ENCODE data around the gene RAB34.
"Not testable (repeated sequence)": the region's sequence is repeated elsewhere in the genome, so short reads cannot be mapped to it uniquely, and the experiment has no call there.

Gene RAB34

DNA sequence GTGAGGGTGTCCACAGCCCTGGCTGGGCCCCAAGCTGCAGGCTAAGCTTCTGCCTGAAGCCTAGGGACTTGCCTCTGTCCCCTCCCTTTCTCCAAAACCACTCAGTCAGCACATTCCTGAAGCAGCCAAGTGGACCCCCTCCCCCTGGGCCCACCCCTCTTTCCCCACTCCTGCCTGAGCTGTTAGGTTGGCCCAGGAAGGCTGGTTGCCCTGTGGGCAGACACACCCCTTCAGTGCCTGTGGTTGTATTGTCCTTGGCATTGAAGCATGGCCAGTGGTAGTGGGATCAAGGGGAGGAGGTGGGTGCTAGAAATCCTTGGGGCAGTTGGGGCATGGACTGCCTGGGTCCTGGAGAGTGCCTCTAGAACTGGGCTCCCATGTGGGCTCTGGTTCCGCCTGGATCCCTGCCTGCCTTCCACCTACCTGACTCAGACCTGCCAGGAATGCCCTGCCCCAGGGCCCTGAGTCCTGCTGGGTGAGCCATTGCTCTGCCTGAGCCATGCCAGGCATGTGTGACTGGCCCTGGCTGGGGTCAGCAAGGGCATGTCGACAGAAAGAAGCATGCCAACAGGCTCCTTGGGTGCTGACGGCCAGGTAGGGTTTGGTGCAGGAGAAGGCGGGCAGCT is 28.2 kb upstream of the RAB34 start:
- no peak for DNase-seq

DNA sequence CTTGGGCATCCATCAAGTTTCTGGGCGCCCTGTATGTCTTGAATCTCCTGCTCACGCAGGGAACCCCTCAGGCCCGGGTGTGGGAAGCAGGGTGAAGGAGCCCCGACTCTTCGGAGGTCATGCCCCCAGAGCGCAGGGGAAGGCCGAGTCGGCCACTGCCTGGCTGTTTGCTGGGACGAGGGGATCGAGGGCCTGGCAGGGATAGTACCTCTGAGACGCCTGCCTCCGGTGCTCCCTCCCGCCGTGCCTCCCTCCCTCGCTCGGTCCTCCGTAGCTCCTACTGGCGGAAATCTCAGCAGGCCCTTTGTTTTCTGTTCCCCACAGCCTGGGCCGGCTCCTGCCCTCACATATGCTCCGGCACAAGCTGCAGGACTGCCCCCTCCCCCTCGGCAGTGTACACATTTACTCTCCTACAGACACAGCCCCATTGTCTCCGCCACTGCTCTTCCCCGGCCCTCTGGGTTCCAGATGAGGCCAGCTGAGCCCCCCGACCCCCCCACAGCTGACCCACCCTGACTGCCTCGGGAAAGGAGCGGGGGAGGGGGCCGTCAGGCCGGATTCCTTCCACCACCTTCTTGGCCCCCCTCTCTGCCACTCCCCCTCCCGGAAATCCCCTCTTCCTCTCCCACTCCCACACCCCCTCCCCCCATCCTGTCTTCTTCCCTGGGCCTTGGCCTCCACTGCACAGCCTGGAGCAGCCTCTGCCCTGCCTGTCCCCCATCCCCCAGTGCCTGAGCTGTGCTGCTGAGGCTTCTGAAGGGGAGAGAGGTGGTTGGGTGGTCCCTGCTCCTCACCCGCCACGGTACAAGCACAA is 27.5 kb upstream of the RAB34 start:
- no peak for DNase-seq

DNA sequence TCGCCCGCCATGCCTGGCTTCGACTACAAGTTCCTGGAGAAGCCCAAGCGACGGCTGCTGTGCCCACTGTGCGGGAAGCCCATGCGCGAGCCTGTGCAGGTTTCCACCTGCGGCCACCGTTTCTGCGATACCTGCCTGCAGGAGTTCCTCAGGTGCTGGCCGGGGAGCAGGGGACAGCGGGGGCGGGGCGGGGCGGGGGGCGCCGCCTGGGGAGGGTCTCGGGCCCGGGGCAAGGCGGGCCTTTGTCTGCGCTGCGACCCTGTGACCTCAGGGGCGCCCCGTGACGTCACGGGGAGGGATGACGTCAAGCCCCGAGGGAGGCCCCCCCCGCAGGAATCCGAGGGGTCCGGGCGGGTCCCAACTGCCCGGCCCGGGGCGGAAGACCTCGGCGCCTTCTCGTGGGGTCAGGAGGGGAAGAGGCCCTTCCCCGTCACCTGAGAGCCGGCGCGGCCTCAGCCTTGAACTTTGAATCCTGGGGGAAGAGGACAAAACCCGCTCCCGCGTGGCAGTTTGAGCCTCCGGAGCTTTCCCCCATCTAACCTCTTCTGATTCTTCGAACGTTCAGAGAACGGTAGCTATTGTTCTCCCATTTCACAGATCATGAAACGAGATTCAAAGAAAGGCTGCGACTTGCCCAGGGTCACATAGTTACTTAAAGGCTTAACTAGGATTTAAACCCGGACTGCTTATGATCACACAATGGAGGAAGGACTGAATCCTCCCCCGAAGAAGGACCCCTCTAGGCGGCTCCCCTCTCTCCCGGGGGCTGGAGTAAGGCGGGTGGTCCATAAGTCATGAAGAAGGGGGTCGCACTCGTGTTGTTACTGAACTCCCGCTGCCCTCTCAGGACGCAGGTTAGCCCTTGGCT is 26.7 kb upstream of the RAB34 start:
- no peak for DNase-seq

DNA sequence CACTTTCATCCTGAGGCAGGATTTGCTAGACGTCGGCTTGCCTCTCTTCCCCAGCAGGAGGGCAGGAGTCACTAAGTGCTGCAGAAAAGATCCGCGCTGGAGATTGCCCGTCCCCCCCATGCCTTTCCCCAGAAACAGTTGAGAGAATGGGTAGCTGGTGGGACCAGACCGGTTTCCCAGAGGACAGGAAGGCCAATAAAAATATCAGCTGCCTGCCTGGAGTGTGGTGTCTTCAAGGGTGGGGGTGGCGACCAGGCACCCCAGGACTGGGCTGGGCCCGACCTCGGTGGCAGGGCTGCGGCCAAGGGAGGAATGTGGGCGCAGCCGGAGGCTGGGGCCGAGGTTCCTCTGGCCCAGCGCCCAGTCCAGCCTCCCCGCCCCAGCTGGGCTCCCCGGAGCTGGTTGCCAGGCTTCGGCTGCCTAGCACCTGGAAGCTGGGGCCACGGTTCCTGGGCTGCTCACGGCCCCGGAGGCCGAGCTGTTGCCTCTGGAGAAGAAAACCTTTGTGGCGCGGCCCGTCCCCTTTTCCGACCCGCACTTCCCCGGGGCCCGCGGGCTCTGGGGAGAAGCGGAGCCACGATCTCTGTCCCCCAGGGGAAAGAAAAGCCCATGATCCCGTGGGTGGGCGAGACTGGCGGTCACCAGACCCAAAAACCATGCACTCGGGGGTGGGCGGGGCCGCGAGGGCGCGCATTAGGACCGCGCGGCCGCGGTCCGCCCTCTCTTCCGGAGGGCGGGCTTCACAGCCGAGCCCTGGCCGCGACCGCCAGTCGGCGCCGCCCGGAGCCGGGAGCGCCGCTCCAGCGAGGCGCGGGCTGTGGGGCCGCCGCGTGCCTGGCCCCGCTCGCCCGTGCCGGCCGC is 25.8 kb upstream of the RAB34 start, which contains the start of gene TRAF4:
TSS of gene TRAF4 (plus strand) at position 769 of the 861 bp plus-strand sequence. CDS start 102 bp downstream, outside the sequence.
- peak; percentile 63 for DNase-seq

DNA sequence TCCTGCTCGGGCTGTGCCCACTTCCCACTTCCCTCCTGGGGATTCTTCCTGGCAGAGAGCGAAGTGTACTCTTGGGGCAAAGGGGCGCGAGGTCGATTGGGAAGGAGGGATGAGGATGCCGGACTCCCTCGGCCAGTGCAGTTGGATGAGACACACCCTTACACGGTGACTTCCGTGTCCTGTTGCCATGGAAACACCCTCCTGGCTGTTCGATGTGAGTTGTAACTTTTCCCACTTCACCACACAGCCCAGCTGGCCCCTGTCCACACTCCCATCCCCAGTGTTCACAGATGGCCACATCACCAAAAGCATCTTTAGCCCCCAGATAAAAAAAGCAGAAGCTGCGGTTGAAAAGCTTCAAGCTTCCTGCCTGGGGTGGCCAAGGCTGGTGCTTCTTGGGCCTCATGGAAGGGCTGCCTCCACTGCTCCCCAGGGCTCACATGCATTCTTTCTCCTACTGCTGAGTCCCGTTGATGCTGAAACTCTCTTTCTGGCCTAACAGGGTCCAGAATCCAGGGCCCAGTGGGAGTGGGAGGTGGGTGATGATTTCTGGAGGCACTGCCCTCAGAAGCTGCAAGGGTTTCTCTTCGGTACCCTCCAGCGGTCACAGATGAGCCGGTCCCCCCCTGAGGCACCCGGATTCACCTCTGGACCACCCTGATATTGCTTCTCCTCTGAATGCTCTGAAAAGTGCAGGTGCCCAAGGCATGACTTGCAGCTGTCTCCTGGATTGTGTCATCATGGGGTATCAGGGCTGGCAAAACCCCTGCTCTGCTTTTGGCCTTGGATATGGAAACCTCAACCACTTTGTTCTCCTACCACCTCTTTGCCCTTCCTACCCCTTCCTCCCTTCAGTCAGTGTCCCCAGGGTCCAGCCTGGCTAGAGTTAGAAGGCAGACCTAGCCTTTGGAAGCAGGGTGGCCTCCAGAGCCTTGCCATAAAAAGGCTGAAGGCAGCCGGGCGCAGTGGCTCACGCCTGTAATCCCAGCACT is 24.0 kb upstream of the RAB34 start:
- no peak for DNase-seq

DNA sequence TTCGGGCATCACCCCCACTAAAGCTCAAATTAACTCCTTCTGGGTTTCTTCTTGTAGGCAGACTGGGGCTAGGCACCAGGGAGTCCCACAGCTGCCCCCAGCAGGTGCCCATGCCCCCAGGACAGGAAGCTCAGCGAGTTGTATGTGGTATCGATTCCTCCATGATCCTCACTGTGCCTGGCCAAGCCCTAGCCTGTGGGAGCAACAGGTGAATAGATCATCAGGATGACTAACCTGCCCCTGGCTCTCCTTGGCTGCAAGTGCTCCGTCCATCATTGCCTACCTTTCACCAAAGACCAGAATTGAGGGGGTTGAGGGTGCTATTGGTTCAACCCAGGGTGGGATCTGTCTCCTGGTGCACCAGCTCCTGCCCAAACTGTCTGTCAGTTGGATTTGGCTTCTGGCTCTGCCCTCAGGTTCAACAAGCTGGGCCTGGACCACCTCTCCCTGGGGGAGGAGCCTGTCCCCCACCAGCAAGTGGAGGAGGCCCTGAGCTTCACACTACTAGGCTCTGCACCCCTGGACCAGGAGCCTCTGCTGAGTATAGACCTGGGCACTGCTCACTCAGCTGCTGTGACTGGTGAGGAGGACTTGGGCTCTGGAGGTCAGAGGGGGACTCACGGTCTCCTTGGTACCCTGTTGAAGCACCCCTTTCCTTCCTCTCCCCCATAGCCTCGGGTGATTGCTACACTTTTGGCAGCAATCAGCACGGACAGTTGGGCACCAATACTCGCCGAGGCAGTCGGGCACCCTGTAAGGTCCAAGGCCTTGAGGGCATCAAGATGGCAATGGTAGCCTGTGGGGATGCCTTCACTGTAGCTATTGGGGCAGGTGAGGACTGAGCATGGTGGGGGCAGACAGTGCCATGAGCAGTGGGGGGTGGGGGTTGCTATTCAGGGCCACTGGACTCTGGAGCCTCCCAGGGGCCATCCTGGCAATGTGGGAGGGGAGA is 23.0 kb upstream of the RAB34 start:
- no peak for DNase-seq

DNA sequence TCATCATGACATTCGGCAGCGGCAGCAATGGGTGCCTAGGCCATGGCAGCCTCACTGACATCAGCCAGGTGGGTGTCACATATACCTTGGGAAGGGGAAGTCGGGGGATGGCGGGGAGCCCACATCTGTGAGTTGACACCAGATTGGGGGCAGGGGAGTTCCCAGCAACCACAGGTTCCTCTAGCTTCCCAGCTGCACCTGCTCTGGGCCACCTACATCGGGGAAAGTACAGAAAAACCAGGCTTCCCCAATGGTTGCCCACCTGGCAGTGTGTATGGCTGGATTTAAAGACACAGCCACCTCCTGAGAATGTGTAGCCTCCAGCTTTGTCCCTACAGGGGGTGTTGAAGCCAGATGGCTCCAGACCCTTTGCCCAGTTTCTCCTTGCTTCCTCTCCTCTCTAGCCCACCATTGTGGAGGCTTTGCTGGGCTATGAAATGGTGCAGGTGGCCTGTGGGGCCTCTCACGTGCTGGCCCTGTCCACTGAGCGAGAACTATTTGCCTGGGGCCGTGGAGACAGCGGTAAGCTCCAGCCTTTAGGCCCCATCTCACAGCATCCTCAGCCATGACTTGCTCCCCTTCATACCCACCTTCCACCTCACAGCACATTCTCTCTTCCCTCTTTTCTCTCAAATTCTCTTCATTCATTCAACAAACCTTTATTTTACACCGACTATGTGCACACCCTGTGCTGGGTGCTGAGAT is 21.2 kb upstream of the RAB34 start:
- no peak for DNase-seq

DNA sequence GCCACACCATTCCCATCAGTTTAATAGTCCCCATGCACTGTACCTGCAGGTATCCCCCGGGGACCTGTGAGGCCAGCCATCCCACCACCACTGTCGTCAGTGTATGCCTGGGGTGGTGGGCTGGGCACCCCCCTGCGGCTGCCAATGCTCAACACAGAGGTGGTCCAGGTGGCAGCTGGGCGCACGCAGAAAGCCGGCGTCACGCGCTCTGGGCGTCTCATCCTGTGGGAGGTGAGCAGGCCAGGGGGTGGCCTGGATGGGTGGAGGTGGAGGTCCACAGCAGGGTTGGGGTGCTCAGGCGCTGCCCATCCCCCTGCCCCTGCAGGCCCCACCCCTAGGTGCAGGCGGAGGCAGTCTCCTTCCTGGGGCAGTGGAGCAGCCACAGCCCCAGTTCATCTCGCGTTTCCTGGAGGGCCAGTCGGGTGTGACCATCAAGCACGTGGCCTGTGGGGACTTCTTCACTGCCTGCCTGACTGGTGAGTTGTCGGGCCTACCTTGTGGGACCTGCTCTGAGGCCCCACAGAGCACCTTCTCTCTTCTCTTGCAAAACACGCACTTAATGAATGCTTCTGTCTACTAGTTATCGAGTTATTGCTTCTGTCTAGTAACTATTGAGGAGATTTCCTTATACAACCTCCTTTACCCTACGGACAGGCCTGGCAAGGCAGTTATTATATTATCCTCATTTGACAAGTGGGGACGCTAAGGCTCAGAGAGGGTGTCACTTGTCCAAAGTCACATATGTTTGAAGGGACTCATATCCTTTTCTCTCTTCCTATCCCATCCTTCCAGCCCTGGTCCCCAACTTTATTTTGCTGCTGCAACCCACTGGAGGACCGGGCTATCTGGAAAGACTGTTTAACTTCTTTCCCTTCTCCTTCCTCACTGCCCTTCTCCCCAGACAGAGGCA is 20.4 kb upstream of the RAB34 start:
- no peak for DNase-seq

DNA sequence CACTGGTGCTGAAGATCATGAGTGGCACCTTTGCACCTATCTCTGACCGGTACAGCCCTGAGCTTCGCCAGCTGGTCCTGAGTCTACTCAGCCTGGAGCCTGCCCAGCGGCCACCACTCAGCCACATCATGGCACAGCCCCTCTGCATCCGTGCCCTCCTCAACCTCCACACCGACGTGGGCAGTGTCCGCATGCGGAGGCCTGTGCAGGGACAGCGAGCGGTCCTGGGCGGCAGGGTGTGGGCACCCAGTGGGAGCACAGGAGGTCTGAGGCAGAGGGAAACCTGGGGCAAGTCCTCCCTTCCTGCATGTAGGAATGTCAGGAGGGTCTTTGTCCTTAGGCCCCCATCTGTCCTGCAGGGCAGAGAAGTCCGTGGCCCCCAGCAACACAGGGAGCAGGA is 19.6 kb upstream of the RAB34 start:
- DNase-seq = no peak

DNA sequence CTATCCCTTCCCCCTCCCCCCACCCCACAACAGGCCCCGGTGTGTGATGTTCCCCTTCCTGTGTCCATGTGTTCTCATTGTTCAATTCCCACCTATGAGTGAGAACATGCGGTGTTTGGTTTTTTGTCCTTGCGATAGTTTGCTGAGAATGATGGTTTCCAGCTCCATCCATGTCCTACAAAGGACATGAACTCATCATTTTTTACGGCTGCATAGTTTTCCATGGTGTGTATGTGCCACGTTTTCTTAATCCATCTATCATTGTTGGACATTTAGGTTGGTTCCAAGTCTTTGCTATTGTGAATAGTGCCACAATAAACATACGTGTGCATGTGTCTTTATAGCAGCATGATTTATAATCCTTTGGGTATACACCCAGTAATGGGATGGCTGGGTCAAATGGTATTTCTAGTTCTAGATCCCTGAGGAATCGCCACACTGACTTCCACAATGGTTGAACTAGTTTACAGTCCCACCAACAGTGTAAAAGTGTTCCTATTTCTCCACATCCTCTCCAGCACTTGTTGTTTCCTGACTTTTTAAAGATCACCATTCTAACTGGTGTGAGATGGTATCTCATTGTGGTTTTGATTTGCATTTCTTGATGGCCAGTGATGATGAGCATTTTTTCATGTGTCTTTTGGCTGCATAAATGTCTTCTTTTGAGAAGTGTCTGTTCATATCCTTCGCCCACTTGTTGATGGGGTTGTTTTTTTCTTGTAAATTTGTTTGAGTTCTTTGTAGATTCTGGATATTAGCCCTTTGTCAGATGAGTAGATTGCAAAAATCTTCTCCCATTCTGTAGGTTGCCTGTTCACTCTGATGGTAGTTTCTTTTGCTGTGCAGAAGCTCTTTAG is 18.5 kb upstream of the RAB34 start:
- not testable (repeated sequence) for DNase-seq

DNA sequence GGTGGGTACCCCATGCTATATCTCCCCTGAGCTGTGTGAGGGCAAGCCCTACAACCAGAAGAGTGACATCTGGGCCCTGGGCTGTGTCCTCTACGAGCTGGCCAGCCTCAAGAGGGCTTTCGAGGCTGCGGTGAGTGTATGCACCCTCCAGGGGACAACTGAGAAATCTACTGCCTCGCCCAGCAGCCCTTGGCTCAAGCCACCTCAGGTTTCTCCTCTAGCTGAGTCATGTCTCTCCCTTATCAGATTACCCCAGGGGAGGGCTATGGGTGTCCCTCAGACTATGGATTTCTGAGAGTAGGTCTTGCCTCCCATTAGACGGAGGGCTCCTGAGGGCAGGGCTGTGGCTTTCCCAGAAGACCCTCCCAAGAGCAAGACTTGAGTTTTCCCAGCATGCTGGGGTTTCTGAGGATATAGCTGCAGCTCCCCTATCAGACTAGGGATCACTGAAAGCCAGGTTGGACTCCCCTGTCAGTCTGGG is 17.6 kb upstream of the RAB34 start:
- no peak for DNase-seq

DNA sequence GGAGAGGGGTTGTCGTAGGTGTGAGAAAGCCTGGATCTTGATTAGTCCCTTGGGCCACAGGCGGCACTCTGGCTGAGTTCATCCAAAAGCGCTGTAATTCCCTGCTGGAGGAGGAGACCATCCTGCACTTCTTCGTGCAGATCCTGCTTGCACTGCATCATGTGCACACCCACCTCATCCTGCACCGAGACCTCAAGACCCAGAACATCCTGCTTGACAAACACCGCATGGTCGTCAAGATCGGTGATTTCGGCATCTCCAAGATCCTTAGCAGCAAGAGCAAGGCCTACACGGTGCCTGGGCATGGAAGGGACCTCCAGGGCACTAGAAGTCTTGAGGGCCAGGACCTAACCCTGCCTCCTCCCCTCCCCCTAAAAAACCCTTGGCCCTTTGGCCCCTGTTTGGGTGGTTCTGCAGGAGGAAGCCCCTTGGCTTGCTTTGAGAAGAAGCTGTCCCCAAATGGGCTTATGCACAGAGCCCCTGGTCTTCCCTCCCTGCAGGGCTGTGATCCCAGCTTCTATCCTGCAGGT is 17.1 kb upstream of the RAB34 start:
- no peak for DNase-seq

DNA sequence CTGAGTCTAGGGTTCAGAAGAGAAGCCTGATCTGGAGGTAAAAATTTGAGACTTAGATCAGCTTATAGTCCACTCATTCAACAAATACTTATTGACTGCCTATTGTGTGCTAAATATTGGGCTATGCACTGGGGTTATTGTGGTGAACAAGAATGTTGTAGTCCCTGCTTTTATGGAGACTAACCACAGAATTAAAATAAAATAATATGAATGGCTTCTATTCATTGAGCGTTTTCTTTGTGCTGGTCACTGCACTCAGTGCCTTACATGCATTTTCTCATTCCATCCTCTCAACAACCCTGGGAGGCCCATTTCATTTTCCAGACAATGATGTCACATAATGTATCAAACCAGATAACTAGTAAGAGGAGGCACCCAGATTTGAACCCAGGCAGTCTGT is 15.7 kb upstream of the RAB34 start:
- DNase-seq = no peak

DNA sequence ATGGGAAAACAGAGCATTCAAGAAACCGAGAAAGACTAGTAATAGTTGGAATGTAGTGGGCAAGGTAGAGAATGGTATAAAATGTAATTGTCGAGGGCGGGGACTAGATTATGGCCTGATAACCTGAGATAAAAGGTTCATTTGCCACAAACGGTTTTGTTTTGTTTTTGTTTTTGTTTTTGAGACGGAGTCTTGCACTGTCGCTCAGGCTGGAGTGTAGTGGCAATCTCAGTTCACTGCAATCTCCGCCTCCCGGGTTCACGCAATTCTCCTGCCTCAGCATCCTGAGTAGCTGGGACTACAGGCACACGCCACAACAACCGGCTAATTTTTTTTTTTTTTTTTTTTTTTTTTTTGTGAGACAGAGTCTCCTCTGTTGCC is 12.3 kb upstream of the RAB34 start:
- DNase-seq = no peak

DNA sequence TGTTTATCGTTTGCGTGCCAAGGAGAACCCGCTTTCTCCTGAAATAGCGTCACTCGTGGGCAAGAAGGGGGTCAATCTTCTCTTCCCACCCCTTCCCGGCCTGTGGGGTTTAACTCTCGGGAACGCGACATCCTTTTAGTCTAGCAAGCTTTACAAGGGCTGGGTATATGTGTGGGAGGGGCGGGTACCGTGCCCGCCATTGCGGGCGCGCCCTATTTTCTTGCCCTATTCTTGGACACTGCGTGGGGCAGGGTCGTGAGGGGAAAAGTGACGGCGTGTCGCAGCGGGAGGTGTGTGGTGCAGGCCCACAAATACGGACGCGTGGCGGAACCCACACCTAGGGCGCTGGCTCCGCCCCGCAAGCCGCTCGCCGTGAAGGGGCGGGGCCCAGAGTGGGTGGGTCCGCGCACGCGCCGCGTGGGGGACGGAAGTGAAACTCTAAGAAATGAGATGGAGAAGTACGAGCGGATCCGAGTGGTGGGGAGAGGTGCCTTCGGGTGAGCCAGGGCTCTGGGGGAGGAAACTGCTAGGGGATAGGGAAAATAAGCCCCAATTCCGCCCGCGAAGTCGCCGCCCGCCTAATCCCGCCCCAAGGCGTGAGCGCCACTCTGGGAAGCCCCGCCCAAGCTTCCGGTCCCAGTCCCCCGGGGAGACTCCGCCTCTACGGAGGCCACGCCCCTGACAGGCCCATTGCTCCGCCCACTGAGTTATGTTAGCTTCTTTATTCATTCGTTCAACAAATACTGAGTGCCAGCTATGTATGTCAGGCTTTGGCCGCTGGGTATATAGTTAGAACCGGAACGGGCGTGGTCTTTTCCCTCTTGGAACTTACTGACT is 10.9 kb upstream of the RAB34 start, which contains the start of gene NEK8:
TSS of gene NEK8 (plus strand) at position 425 of the 837 bp plus-strand sequence. CDS start at position 451, 26 bp downstream.
- DNase-seq = peak; percentile 91

All from amniotic stem cell (primary cell).